Fibroblast of skin of scalp (primary cell): ENCODE measurements around the gene DCP1B. TPM values are rescaled to one million over a fixed set of nuclear protein-coding genes. Genes with fewer than 3 reads are reported as not detected.

Experiments used
- DNase-seq: peaks from one replicate; pipeline ENCODE4 v3.0.0-alpha.2; 2013
- polyA plus RNA-seq, 2 experiments: library from polyadenylated mRNA; unstranded; fragments of 120-200 nt; gene quantifications; one replicate each; pipeline ENCODE4 v1.2.1, GENCODE V29; 2013; ENCODE audit not compliant: insufficient read length in 2 of 2

Gene DCP1B
- 12.6 TPM for polyA plus RNA-seq (2013, experiment 1 of 2; ENCODE audit: insufficient read length)
- 13.4 TPM for polyA plus RNA-seq (2013, experiment 2 of 2; ENCODE audit: insufficient read length)

DNA sequence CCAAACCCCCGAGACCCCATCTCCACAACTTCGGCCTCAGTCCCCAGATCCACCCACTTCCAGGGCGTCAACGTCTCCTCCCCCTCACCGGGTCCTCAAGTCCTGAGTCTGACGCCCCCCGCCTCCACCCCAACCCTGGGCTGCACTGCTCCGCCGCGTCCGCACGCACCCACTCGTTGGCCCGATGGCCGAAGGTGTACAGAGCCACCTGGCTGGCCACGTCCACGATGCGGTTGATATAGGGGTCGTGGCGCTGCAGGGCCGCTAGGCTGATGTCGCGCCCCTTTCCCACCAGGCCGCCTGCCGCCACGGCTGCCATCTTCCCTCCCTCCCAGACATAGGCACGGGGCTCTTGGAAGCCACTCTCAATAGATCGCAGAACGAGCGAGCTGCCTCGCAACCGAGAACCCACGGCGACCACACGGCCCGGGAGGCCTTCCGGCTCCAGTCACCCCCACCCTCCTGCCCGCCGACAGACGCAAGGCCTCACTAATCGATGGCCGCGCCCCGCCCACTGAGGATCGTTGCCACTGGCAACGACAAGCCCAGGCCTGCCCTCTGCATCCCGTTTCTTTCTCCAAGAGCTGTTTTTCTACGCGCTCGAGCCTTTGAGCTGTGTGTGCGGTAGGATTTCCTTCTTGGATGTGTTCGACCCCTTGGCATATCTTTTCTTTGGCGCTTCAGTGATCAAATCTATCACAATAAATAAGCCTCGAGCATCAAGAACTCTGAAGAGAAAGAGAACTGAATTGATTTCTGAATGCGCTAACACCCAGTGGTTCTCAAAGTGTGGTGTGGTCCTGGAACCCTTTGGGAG lies at the start of gene DCP1B:
Gene DCP1B (minus strand): TSS at position 345 of the 817 bp plus-strand sequence. CDS start 26 bp downstream, at position 319.
- DNase-seq, result peak; percentile 98

DNA sequence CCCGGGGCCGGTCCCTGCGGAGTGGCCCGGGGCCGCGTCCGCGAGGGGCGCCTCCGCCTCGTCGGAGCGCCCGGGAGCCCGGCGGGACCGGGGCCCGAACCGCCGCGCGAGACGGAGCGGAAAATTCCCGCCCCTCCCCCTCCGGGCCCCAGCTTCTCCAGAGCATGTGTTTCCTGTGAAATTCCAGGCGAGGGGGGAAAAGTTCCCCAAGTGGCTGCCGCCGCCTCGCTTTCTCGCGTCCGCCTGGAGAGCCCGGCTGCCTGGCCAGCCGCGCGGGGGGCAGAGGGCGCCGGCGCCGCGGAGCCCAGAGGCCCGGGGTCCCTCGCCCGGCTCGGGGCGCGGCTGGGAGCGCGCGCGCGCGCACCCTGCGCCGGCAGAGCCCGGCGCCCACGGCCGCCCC lies 49.4 kb upstream of the DCP1B start:
- DNase-seq, result peak; percentile 58

- peak; percentile 78 for DNase-seq
Observed at GRCh38 chr12:2052826-2053678, 48.8 kb upstream of the DCP1B start, which contains the start of gene CACNA1C. CACNA1C (plus strand) TSS chr12:2052987; CDS start chr12:2053563, 576 bp downstream.

- DNase-seq, result no peak
Observed at GRCh38 chr12:2051700-2052621, 47.7 kb upstream of the DCP1B start.

GRCh38 chr12:2049604-2050540 lies 45.6 kb upstream of the DCP1B start:
- peak; percentile 41 for DNase-seq

DNA sequence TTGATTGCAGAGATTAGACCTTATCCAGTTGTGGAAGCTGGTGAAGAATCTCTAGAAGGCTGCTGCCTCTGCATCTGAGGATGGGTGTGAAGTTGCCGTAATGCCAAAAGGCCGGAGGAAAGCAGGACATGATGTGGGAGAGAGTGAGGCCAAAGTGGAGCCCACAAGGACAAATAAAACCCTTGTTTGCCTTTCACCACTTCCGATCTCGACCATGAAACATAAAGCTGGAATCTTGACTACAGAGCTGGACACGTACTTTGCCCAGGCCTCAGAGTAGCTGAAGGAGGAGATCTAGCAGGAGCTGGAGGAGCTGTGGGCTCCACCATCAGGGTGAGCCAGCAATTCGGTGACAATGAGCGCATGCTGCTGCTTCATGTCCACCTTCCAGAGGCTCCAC lies 43.5 kb upstream of the DCP1B start:
- DNase-seq, result no peak

GRCh38 chr12:2046957-2047356 lies 42.7 kb upstream of the DCP1B start:
- DNase-seq, result no peak

DNA sequence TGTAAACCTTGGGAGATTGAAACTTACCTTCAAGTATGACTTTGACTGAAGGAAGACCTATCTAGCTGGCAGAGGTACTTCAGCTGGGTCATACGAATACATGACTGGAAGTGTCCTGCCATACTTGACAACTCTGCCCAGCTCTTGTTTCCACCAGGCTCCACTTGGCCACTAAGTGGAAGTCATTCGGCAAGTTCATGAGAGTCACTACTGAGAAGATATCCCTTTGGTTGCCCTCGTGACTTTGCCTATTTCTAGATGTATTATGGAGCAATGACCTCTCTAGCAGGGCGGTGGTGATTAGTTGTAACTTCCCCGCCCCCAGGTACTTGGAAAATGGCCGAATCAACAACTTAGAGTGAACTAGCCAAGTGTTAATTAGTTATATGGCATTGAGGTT lies 39.9 kb upstream of the DCP1B start:
- no peak for DNase-seq

- DNase-seq, result peak; percentile 29
Observed at GRCh38 chr12:2043054-2043453, 38.8 kb upstream of the DCP1B start.

DNA sequence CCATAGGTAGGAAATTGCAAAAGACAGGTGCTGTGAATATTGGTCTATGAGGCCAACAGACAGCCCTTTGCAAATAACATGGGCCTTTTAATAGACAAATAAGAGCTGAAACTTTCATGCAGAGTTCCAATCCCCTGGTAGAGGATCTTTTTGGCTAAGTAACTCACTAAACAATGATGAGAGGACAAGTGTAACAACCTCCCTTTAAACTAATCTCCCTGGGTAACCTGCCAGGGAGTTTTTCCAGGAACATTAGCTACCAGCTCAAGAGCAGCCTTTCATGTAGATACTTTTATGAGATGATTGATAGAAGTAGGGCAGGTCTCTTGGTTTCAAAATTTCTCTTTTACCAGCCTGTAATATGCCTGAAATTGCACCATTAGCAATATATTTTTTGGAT lies 34.8 kb upstream of the DCP1B start:
- no peak for DNase-seq

DNA sequence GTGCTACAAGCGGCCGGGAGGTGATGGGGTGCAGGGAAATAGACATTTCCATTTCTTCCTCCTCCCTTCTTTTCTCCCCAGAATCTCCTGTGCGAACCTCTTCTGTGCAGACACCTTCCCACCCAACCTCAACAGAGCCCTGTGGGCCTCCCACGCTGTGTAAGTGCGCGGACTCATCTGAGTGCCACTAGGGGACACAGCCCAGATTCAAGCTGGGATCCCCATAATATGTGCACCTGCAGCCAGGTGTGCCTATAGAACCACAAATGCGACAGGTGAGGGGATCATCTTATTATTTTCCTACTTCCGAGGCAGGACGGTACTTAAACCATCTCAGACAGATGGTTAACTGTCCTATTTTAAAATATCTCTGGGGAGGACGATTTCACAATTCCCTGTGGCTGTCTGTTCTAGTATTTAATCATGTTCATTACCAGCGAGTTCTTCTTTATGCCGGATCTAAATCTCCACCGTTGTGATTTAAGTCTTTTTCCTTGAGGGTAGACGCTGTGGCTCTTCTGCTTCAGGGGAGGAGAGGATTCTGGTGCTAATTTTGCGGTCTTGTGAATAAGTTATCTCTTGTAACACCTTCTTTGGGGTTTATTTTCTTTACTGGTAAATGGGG lies 31.3 kb upstream of the DCP1B start:
- no peak for DNase-seq

DNA sequence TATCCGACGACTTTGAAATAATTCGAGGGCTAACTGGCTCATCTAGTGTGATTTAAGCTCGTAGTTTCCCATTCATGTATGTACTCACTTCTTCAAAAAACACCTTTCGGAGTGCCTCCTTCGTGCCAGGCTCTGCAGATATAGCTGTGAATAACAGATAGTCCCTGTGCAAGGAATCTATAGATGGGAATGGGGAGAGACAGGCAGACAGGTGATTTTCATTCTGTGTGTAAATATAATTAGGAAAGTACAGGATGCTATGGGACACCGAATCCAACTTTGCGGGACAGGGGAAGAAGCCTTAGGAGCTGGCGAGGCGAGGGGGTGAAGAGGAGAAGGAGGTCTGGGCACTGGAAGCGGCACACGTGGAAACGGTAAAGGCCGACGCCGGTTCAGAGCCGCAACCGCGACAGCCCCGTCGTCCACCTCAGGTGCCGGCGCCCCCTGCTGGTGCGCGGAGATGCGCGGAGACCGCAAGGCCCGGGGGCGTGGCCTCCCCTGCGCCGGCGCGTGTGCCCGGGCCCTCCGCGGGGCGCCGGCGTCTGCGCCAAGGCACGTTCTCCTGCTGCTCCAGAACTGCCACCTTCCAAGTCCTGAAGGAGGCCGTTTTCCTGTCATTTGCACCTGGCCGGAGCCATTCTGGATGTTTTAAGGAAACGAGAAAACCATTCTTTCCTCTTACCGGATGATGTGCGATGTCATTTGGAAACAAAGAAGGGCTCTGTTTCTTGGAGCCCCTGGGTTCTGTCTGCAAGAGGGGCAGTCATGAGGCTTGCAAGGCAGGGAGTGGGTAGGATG lies 30.6 kb upstream of the DCP1B start:
- DNase-seq, result peak; percentile 78

DNA sequence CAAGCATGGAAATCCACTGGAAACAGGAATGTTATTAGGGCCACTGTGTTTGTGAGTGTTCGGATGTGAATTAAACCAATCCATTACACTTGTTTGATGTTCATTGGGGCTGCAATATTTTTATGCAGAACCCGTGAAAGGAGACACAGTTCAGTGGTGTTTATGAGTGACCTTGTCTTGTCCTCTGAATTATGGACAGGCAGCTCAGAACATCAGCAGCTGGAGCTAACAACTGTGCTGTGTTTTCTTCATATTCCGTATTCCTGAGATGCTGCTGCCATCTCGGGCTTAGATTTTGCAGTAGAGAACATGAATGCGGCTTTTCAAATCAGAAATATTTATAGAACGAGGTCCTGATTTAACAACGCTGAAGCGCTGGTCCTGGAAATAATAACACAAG lies 28.2 kb upstream of the DCP1B start:
- no peak for DNase-seq

DNA sequence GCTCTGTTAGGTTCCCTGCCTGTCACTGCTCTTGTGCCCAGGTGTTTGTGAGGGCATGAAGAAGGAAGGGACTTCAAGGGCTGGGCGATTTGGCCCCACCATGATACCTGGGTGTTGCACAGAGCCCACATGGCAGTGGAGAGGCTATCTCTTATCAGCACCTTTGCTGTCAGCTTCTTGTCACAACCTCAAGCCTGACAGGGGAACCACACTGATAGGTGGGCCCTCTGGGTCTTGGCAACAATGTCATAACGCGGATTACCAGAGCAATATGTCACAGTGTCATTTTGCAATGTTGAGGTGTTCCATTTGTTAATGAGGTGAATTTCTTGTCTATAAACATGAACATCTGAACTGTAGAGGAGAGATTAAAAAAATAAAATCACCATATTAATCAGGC lies 25.6 kb upstream of the DCP1B start:
- DNase-seq, result no peak

DNA sequence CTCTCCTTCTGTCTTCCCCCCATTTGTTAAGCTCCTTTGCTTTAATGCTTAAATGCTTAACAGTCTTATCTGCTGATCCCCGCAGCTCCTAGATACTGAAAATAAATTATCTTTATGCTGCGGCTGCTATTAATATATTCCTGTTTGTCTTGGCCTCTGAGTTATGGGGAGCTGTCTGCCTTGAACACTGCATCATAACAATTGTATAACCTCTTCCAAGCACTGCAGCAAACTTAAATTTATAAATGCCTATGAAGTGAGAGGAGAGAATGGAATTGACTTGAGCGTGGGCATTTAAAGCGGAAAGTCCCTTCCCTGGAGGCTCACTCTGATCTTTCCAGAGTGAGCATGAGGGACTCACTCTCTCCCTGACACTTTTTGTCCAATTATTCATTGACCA lies 23.1 kb upstream of the DCP1B start:
- DNase-seq, result no peak

DNA sequence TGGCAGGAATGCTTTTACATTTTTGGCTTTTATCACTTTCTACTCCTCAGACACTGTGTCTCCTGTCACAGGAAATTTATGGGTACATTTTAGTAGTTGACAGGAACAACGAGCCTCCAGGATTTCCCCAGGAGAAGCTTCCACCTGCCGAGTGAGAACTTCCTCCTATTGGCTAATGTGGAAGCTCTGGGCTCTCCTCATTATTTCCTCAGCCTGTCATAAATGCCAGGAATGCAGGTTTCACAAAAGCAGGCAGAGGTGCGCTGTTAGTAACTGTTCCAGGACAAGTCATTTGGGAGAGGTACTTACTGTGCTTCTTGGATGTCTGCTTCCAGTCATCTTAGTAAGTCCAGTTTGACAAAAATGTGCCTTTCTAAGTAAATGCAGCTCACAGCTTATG lies 19.1 kb upstream of the DCP1B start:
- no peak for DNase-seq

GRCh38 chr12:2020511-2020910 lies 16.3 kb upstream of the DCP1B start:
- no peak for DNase-seq

DNA sequence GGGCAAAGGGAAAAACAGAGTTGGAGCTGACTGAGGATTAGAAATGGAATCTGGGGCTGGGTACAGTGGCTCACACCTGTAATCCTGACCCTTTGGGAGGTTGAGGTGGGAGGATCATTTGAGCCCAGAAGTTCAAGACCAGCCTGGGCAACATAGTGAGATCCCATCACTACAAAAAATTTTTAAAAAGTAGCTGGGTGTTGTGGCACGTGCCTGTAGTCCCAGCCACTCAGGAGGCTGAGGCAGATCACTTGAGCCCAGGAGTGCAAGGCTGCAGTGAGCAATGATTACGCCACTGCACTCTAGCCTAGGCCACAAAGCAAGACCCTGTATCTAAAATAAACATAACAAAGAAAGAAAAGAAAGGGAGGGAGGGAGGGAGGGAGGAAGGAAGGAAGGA lies 14.9 kb upstream of the DCP1B start:
- no peak for DNase-seq

- no peak for DNase-seq
Observed at GRCh38 chr12:2018391-2018790, 14.1 kb upstream of the DCP1B start.
